Measurements from ENCODE around the gene MCM5.
"Not testable (repeated sequence)": the region's sequence is repeated elsewhere in the genome, so short reads cannot be mapped to it uniquely, and the experiment has no call there.

MCM5 gene

GRCh38 chr22:35377735-35378134 lies 22.2 kb upstream of the MCM5 start:
- in situ Hi-C loops (cut with MboI; ENCODE audit: low sequenced_read_pairs), result no loop called here

DNA sequence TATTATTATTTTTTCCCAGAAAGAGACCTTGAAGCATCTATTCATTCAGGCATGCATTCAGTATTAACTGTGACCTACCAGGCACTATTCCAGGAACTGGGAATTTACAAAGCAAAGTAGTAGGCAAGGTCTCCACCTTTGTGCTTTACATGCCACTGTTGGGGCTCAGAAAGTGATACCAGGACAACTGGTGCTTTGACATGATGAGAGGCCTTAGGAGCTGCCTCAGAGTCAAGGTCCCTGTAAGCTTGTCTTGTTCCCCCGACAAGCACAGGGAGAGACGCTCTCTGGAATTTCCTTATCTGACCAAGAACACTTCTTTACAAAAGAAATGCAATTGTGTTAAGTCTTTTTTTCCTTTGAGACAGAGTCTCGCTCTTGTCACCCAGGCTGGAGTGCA lies 21.3 kb upstream of the MCM5 start:
- in situ Hi-C loops (cut with MboI; ENCODE audit: low sequenced_read_pairs), result no loop called here

GRCh38 chr22:35379146-35379993 lies 20.6 kb upstream of the MCM5 start:
- in situ Hi-C loops (cut with MboI; ENCODE audit: low sequenced_read_pairs), result no loop called here

DNA sequence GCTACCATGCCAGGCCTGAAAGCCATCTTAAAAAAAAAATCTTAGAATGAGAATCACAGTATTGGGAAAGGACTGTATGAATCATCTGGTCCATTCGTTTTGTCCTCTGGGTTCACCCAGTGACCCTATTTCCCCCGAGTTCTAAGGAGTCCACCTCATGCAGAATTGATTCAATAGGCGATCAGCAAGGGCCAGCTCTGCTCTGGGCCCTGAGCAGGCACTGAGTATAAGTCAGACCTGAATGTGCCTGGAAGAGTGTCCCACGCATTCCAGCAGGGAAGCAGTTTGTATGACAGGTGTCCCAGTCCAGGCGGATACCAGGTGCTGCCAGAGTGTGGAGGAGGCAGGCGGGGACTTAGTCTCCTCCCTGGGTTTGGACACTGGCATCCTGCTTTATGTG lies 19.9 kb upstream of the MCM5 start:
- in situ Hi-C loops (cut with MboI; ENCODE audit: low sequenced_read_pairs), result no loop called here

- in situ Hi-C loops (cut with MboI; ENCODE audit: low sequenced_read_pairs), result no loop called here
Observed at GRCh38 chr22:35380537-35381423, 19.2 kb upstream of the MCM5 start, which contains the start of gene HMOX1. Gene HMOX1, plus strand, starts transcription at chr22:35381096. Its CDS starts 78 bp downstream, at chr22:35381174.

DNA sequence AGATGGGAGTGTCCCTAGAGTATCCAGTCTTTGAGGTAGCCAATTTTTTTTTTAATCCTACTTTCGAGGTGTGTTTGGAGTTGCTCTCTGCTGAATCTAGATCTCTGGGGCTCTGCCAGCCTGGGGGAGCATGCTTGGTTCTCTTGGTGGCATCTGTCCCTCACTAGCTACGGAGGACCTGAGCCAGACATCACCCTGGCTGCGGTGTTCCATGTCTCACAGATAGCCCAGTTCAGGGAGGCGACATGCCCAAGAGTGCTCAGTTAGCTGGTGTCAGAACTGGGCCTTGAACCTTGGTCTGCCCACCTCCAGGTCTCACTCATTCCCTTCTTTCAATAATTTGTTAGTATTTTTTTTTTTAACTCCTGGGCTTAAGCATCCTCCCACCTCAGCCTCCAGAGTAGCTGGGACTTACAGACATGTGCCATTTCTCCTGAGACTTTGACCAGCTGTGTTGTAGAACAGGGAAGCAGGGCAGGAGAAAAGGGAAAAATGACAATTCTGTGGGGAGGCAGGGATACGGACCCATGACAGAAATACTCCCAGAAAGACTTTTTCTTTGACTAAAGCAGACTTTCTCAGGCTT lies 18.4 kb upstream of the MCM5 start:
- in situ Hi-C loops (cut with MboI; ENCODE audit: low sequenced_read_pairs), result no loop called here

DNA sequence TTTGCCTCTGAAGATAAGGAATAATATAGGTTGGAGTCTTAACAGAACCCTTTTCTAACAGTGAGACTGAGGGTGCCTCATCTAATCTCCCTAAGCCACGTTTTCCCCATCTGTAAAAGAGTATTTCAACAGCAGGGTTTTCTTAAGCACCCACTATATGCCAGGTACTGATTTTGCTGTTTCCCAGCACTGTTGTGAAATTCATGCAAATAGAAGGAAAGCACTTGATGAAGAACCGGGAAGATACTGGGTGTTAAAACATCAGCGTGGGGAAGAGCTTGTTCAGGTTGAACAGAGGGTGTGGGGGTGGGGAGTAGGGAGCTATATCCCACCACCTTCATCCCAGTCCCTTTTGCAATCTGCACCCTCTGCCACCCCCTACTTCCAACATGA lies 16.3 kb upstream of the MCM5 start:
- in situ Hi-C loops (cut with MboI; ENCODE audit: low sequenced_read_pairs), result no loop called here

GRCh38 chr22:35384527-35384926 lies 15.4 kb upstream of the MCM5 start:
- in situ Hi-C loops (cut with MboI; ENCODE audit: low sequenced_read_pairs), result no loop called here

DNA sequence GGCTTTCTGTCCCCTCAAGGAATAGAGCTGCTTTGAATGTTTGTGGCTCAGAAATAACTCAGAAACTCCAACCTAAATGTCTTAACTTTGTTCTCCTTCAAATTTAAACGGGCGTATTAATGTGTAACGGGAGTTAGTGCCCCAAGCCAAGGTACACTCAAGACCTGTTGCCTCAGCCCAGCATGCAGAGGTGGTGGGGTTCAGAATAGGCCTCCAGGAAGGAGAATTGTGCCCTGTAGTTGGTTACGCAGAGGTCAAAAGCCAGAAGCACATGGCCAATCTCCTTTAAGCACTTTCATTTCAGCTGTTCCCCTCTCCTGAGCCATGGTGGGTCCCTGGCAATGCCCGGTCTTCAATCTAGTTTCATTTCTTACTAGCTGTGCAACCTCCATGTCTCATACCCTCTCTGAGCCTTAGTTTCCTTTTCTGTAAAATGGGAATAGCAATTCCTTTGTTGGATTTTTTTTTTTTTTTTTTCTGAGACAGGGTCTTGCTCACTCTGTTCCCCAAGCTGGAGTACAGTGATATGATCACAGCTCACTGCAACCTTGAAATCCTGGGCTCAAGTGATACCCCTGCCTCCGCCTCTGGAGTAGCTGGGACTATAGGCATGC lies 14.9 kb upstream of the MCM5 start:
- in situ Hi-C loops (cut with MboI; ENCODE audit: low sequenced_read_pairs), result no loop called here

GRCh38 chr22:35386670-35387288 lies 13.2 kb upstream of the MCM5 start:
- in situ Hi-C loops (cut with MboI; ENCODE audit: low sequenced_read_pairs), result no loop called here

GRCh38 chr22:35390933-35391332 lies 9.0 kb upstream of the MCM5 start:
- in situ Hi-C loops (cut with MboI; ENCODE audit: low sequenced_read_pairs), result no loop called here

- in situ Hi-C loops (cut with MboI; ENCODE audit: low sequenced_read_pairs), result no loop called here
Observed at GRCh38 chr22:35392357-35392756, 7.6 kb upstream of the MCM5 start.

- in situ Hi-C loops (cut with MboI; ENCODE audit: low sequenced_read_pairs), result no loop called here
Observed at GRCh38 chr22:35393116-35394010, 6.6 kb upstream of the MCM5 start.

DNA sequence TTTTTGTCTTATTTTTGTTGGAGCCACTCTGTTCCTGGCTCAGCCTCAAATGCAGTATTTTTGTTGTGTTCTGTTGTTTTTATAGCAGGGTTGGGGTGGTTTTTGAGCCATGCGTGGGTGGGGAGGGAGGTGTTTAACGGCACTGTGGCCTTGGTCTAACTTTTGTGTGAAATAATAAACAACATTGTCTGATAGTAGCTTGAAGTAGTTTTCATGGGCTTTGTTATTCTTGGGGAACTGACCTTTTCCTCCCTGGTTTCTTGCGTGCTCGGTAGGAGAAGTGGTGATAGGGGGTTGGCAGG lies 6.0 kb upstream of the MCM5 start:
- in situ Hi-C loops (cut with MboI; ENCODE audit: low sequenced_read_pairs), result no loop called here

DNA sequence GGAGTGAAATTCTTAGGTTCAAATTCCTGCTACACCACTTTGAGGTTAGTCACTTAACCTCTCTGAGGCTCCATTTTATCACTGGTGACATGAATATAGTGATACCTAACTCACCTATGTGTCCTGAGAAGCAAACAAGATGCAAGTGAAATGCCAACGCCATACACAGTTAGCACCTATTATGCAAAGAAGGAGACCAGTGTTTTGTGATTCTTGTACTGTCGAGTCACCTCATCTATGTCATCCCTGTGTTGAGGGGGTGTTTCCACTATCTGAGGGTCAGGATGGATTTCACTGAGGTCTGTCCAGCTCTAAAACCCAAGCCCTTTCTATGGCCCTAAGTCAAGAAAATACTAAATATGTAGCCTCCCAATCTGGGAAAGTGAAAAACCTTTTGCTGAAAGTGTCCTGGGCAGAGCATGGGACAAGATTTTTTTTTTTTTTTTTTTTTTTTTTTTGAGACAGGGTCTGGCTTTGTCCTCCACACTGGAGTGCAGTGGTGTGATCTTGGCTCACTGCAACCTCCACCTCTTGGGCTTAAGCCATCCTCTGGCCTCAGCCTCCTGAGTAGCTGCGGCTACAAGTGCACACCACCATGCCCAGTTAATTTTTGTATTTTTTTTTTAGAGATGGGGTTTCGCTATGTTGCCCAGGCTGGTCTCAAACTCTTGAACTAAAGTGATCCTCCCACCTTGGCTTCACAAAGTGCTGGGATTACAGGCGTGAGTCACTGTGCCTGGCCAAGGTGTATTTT lies 5.0 kb upstream of the MCM5 start:
- in situ Hi-C loops (cut with MboI; ENCODE audit: low sequenced_read_pairs), result no loop called here

GRCh38 chr22:35396622-35397021 lies 3.3 kb upstream of the MCM5 start:
- in situ Hi-C loops (cut with MboI; ENCODE audit: low sequenced_read_pairs), result not testable (repeated sequence)

DNA sequence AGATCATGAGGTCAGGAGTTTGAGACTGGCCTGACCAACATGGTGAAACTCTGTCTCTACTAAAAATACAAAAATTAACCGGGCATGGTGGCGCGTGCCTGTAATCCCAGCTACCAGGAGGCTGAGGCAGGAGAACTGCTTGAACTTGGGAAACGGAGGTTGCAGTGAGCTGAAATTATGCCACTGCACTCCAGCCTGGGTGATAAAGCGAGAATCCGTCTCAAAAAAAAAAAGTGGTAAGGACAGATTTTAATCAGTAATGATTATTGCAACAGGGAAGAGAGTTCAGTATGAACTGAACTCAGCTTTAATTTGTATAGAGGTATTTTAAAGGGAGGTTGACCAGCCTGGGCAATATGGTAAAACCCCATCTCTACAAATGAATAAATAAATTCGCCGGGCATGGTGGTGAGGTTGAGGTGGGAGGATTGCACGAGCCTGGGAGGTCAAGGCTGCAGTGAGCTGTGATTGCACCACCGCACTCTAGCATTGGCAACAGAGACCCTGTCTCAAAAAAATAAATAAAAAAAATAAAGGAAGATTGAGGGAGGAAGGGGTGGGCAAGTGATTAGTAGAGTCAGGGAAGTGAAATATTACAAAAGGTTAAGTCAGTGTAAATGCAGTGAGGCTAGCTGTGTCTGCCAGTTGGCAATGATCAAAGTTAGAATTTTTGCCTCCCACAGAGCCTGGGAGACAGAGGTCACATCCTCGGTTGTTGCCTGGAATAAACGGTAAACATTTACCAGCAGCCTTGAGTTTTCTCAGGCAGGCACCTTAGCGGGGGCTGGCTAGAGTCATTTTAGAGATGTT lies 2.6 kb upstream of the MCM5 start:
- in situ Hi-C loops (cut with MboI; ENCODE audit: low sequenced_read_pairs), result no loop called here

- in situ Hi-C loops (cut with MboI; ENCODE audit: low sequenced_read_pairs), result no loop called here
Observed at GRCh38 chr22:35398591-35398973, 1.4 kb upstream of the MCM5 start.

All from HL-60/S4 (cell line).